Pancreas (tissue), 10 donors: Measurements from ENCODE around the gene STAM. TPM values are rescaled to one million over a fixed set of nuclear protein-coding genes. Genes with fewer than 3 reads are reported as not detected.

ENCODE experiments used
- ATAC-seq, 4 donors: fragments of 200-7000 bp; cut with Tn5 transposase; one replicate each; pipeline versions ENCODE4 v1.8.0 to v1.9.1; 2020; ENCODE audit warnings: mild to moderate bottlenecking in 4 of 4, moderate library complexity in 4 of 4
- DNase-seq, 6 donors: peaks; one replicate each; pipeline ENCODE4 v3.0.0-alpha.2; 2020
- FAIRE-seq: peaks from 2 replicates; lab custom pipeline; 2012; peaks lifted over from hg19 to GRCh38; lab: Jason Lieb, UNC
- H3K27ac ChIP-seq, 4 donors: fragments of 200-600 bp; sonication (generic); 1 replicate in 3 of 4; 2 replicates in 1 of 4; pipeline versions ENCODE4 v1.5.0 to v1.8.0; 2020
- H3K27me3 ChIP-seq, 4 donors: fragments of 200-600 bp; one replicate each; pipeline ENCODE4 v1.8.0; 2021
- H3K36me3 ChIP-seq, 3 donors: fragments of 200-600 bp; sonication (generic) in 1 of 3; one replicate each; pipeline versions ENCODE4 v1.5.0 to v1.8.0; 2020 to 2021
- H3K4me1 ChIP-seq, 3 donors: fragments of 200-600 bp; one replicate each; pipeline ENCODE4 v1.8.0; 2021
- H3K4me3 ChIP-seq, 4 donors: fragments of 200-600 bp; sonication (generic) in 2 of 4; one replicate each; pipeline versions ENCODE4 v1.5.0 to v1.8.0; 2020 to 2021
- H3K9me3 ChIP-seq, 4 donors: fragments of 200-600 bp; one replicate each; pipeline ENCODE4 v1.8.0; 2021
- WGBS, 2 donors: extraction: QIAGEN DNeasy Blood & Tissue Kit; methylation state at CpG; one replicate each; pipeline ENCODE4 v1.1.7; 2013; 5-methylcytosine and 5-hydroxymethylcytosine counted together
- intact Hi-C, 3 donors: fragments of 100-400 bp; cut with DNase I; formaldehyde crosslinking; loops; one replicate each; pipeline versions ENCODE4 v1.11.1 to v1.14.2; 2022
- polyA plus RNA-seq, 2 donors: library from polyadenylated mRNA; stranded (reverse); fragments of 200-250 nt; gene quantifications; one replicate each; pipeline ENCODE4 v1.2.3, GENCODE V29; 2013
- total RNA-seq, 6 donors: library from RNA; stranded (reverse); fragmentation: NEBNext Ultra II Directional in 4 of 6; extraction: Animal tissue kit (Norgen Biotek cat#: 25700) in 4 of 6; gene quantifications; one replicate each; pipeline versions ENCODE4 v1.2.1 to v1.2.4, GENCODE V29; 2021 to 2023
- TF ChIP-seq, protein P1 (sequence below), 4 donors: fragments of 200-600 bp; sonication (generic) in 3 of 4; IDR thresholded peaks; one replicate each; pipeline versions ENCODE4 v1.5.0 to v1.8.0; 2021; ENCODE audit warnings: antibody characterized with exemption in 4 of 4
- donor health status: healthy with polysubstance abuse.
- donor health status: DM: no; HTN: no; CAD: no; lungs with moderate emphysema.
- donor health status: DM: no; HTN: no; CAD: no.
- donor health status: control.
- donor health status: control.
- donor health status: Bipolar disorder and iron deficiency.
- donor health status: DM: yes; HTN: yes; CAD: no.
- donor health status: DM: no; HTN: no; CAD: no.
- donor health status: DM: no; HTN: no; CAD: no.
- donor health status: DM: yes; HTN: yes; CAD: no.

STAM gene
- total and polyA plus RNA-seq, 8 donors, result 5.4 to 15.4 (median 11.0) TPM

DNA sequence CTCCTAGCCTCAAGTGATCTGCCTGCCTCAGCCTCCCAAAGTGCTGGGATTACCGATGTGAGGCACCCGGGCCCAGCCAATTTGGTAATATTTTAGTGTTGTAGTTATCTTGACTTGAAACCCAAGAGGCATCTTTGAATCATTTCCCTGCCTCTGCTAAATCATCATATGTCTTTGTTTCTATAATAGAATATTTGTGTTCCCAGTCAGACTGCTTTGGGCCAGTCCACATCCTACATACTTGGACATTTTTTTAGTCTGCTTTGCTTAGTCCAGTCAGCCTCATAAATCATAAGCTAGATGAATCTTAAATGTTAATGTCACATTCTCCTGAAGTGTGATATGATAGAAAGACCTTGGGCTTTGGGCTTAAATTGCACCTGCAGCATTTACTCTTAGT, 5.9 kb downstream of the STAM start:
- Histone ChIP-seq H3K9me3 (no peaks in the 10 kb centered on the region), H3K4me1 (peaks cover 6 to 29% (median 21%) of the 10 kb centered on the region in 3 donors), H3K27me3 (no peaks in the 10 kb centered on the region), H3K36me3 (no peaks in the 10 kb centered on the region), H3K27ac (no peak overlapping the region), H3K4me3 (no peak overlapping the region)
- FAIRE-seq (no peak), ATAC-seq (no peak), DNase-seq (no peak)
- intact Hi-C loops, result no loop called here
- TF ChIP-seq, protein P1, sequence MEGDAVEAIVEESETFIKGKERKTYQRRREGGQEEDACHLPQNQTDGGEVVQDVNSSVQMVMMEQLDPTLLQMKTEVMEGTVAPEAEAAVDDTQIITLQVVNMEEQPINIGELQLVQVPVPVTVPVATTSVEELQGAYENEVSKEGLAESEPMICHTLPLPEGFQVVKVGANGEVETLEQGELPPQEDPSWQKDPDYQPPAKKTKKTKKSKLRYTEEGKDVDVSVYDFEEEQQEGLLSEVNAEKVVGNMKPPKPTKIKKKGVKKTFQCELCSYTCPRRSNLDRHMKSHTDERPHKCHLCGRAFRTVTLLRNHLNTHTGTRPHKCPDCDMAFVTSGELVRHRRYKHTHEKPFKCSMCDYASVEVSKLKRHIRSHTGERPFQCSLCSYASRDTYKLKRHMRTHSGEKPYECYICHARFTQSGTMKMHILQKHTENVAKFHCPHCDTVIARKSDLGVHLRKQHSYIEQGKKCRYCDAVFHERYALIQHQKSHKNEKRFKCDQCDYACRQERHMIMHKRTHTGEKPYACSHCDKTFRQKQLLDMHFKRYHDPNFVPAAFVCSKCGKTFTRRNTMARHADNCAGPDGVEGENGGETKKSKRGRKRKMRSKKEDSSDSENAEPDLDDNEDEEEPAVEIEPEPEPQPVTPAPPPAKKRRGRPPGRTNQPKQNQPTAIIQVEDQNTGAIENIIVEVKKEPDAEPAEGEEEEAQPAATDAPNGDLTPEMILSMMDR (IDR thresholded peaks at IDR 0.05), result no peak
- 83 to 94% methylated on average over 2 of the region's 2 CpGs for WGBS, 2 donors

DNA sequence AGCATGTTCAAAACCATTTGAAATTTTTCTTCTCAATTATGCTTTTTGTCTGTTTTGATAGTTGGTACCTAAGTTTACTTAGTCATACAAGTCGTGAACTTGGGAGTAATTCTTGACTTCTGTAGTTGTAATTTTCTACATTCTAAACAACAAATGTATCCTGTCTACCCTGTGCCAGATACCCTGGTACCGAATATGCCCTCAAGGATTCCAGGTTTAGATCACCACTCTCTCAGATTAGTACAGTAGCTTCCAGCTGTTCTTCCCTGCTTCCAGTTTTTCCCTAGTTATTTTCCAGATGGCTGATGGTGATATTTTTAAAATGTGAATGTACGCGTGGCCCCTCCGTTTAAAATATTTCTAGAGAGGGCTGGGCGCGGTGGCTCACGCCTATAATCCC, 6.5 kb downstream of the STAM start:
- no peak for FAIRE-seq
- H3K4me1 ChIP-seq, result peaks cover under 1 to 24% (median 17%) of the 10 kb centered on the region in 3 donors

DNA sequence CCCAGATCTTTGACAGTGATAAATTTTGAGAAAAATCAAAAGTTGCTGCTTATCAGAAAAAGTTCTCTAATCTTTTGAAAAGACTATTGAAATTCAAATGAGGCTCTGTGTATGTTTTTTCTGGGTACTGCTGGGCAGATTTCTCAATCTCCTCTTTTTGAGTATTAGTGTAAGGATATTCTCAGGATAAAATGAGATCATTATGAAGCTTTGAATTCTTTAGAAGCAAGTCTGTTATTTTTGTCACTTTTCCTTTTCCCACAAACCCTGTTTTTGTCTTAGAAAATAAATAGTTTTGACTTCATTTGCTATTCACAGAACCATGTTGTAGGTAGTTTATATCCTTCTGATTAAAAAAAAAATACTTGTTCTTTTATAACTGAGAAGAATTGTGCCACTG, 7.9 kb downstream of the STAM start:
- Histone ChIP-seq H3K36me3 (no peaks in the 10 kb centered on the region), H3K4me3 (no peak overlapping the region), H3K27ac (no peak overlapping the region), H3K27me3 (no peaks in the 10 kb centered on the region), H3K9me3 (no peaks in the 10 kb centered on the region), H3K4me1 (peaks cover 0 to 14% (median 5%) of the 10 kb centered on the region in 3 donors)
- no peak for ATAC-seq
- FAIRE-seq, result no peak
- TF ChIP-seq, protein P1 (IDR thresholded peaks at IDR 0.05), result no peak
- DNase-seq, result no peak
- intact Hi-C loops, result no loop called here

More for the DNA sequence above, 6.5 kb downstream of the STAM start:
- intact Hi-C loops, result no loop called here
- no peaks in the 10 kb centered on the region for H3K9me3 ChIP-seq
- H3K27me3 ChIP-seq, result no peaks in the 10 kb centered on the region
- WGBS, 2 donors, result 94% methylated on average over 8 of the region's 8 CpGs
- ATAC-seq (no peak), DNase-seq (no peak)
- H3K36me3 ChIP-seq, result no peaks in the 10 kb centered on the region
- H3K4me3 ChIP-seq, result no peak overlapping the region
- TF ChIP-seq, protein P1 (IDR thresholded peaks at IDR 0.05), result no peak
- H3K27ac ChIP-seq, result no peak overlapping the region

DNA sequence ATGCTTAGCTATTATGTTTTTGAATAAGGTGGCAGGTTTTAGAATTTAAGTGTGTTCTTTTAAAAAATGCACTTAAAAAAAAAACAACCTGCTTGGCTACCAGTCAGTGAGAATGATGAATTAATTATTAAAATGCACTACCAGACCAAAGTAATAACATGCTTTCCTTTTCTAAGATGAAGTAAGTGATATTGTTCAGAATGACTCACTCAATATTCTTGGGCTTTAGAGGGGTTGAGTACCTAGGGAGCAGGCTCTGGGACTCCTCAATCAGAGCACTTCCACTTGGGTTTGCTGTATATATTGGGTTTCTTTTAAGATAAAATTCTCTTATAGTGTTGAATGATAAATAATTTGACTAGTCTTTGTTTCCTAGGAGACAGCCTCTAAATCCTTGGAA, 8.6 kb downstream of the STAM start:
- Histone ChIP-seq H3K27ac (no peak overlapping the region), H3K27me3 (no peaks in the 10 kb centered on the region), H3K9me3 (no peaks in the 10 kb centered on the region), H3K36me3 (no peaks in the 10 kb centered on the region), H3K4me3 (no peak overlapping the region), H3K4me1 (peaks cover 0 to 10% (median 2%) of the 10 kb centered on the region in 3 donors)
- no peak for ATAC-seq
- DNase-seq, result no peak
- FAIRE-seq, result no peak
- intact Hi-C loops, result no loop called here
- TF ChIP-seq, protein P1 (IDR thresholded peaks at IDR 0.05), result no peak

DNA sequence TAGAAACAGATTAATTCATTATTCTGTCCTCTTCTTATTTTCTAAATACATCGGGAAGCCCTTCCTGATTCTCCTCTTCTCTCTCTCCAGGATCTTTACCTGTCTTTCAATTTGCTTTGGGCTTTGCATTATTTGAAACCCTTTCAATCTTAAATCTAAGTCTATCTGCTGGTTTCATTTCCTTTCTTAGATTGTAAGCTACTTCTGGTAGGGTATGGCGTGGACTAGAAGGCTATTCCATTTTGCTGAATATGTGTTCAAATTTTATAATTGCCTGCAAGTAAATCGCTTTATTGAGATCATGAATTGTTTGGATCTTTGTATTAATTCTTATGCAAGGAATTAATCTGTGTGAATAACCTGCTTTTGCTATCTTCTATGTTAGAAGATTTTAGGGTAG, 11.1 kb downstream of the STAM start:
- Histone ChIP-seq H3K9me3 (no peaks in the 10 kb centered on the region), H3K4me3 (no peak overlapping the region), H3K4me1 (peaks cover 0 to 12% (median 0%) of the 10 kb centered on the region in 3 donors), H3K36me3 (no peaks in the 10 kb centered on the region), H3K27ac (no peak overlapping the region), H3K27me3 (no peaks in the 10 kb centered on the region)
- TF ChIP-seq, protein P1 (IDR thresholded peaks at IDR 0.05), result no peak
- WGBS, 2 donors, result 96 to 100% methylated on average over 3 of the region's 3 CpGs
- no peak for FAIRE-seq
- DNase-seq, result no peak
- intact Hi-C loops, result no loop called here
- no peak for ATAC-seq
